ENCODE results near the gene STN1.

Gene STN1

GRCh38 chr10:103843854-103844570 is 74.0 kb downstream of the STN1 start:
- Mint-ChIP-seq H3K4me1 (ENCODE audit: low read depth) (peaks cover 19% of the 10 kb centered on the region), H3K9me3 (no peaks in the 10 kb centered on the region), H3K27me3 (no peaks in the 10 kb centered on the region), H3K36me3 (ENCODE audit: low read depth) (no peaks in the 10 kb centered on the region), H3K4me3 (no peak overlapping the region), H3K27ac (no peak overlapping the region)
- DNase-seq, result no peak

- Mint-ChIP-seq H3K4me1 (ENCODE audit: low read depth) (peaks cover 19% of the 10 kb centered on the region), H3K27ac (no peak overlapping the region), H3K9me3 (no peaks in the 10 kb centered on the region), H3K27me3 (no peaks in the 10 kb centered on the region), H3K4me3 (no peak overlapping the region), H3K36me3 (ENCODE audit: low read depth) (no peaks in the 10 kb centered on the region)
- no peak for DNase-seq
Observed at GRCh38 chr10:103843045-103843444, 74.9 kb downstream of the STN1 start.

- no peak for DNase-seq
- H3K4me1 Mint-ChIP-seq (ENCODE audit: low read depth), result peaks cover 19% of the 10 kb centered on the region
- H3K9me3 Mint-ChIP-seq, result no peaks in the 10 kb centered on the region
- H3K27ac Mint-ChIP-seq, result no peak overlapping the region
- H3K4me3 Mint-ChIP-seq, result no peak overlapping the region
- no peaks in the 10 kb centered on the region for H3K36me3 Mint-ChIP-seq (ENCODE audit: low read depth)
- H3K27me3 Mint-ChIP-seq, result no peaks in the 10 kb centered on the region
Observed at GRCh38 chr10:103842605-103843004, 75.4 kb downstream of the STN1 start.

GRCh38 chr10:103841519-103841918 is 76.5 kb downstream of the STN1 start:
- Mint-ChIP-seq H3K27ac (no peak overlapping the region), H3K27me3 (no peaks in the 10 kb centered on the region), H3K4me3 (no peak overlapping the region), H3K4me1 (ENCODE audit: low read depth) (peaks cover 15% of the 10 kb centered on the region), H3K36me3 (ENCODE audit: low read depth) (no peaks in the 10 kb centered on the region), H3K9me3 (no peaks in the 10 kb centered on the region)
- no peak for DNase-seq

- Mint-ChIP-seq H3K9me3 (no peaks in the 10 kb centered on the region), H3K27ac (no peak overlapping the region), H3K4me3 (no peak overlapping the region), H3K36me3 (ENCODE audit: low read depth) (no peaks in the 10 kb centered on the region), H3K27me3 (no peaks in the 10 kb centered on the region), H3K4me1 (ENCODE audit: low read depth) (peaks cover 7% of the 10 kb centered on the region)
- DNase-seq, result no peak
Observed at GRCh38 chr10:103840740-103841070, 77.3 kb downstream of the STN1 start.

- no peak overlapping the region for H3K27ac Mint-ChIP-seq
- no peak overlapping the region for H3K4me3 Mint-ChIP-seq
- no peaks in the 10 kb centered on the region for H3K9me3 Mint-ChIP-seq
- H3K4me1 Mint-ChIP-seq (ENCODE audit: low read depth), result peaks cover 3% of the 10 kb centered on the region
- no peaks in the 10 kb centered on the region for H3K36me3 Mint-ChIP-seq (ENCODE audit: low read depth)
- no peaks in the 10 kb centered on the region for H3K27me3 Mint-ChIP-seq
- no peak for DNase-seq
Observed at GRCh38 chr10:103839872-103840739, 77.9 kb downstream of the STN1 start.

GRCh38 chr10:103839519-103839871 is 78.5 kb downstream of the STN1 start:
- Mint-ChIP-seq H3K36me3 (ENCODE audit: low read depth) (no peaks in the 10 kb centered on the region), H3K4me3 (no peak overlapping the region), H3K27me3 (no peaks in the 10 kb centered on the region), H3K9me3 (no peaks in the 10 kb centered on the region), H3K27ac (no peak overlapping the region), H3K4me1 (ENCODE audit: low read depth) (no peaks in the 10 kb centered on the region)
- DNase-seq, result no peak

- Mint-ChIP-seq H3K27ac (no peak overlapping the region), H3K36me3 (ENCODE audit: low read depth) (no peaks in the 10 kb centered on the region)
Observed at GRCh38 chr10:103838862-103839518, 79.0 kb downstream of the STN1 start.

GRCh38 chr10:103838070-103838395 is 80.0 kb downstream of the STN1 start:
- no peak for DNase-seq
- Mint-ChIP-seq H3K27me3 (no peaks in the 10 kb centered on the region), H3K36me3 (ENCODE audit: low read depth) (no peaks in the 10 kb centered on the region), H3K9me3 (no peaks in the 10 kb centered on the region), H3K27ac (no peak overlapping the region), H3K4me1 (ENCODE audit: low read depth) (no peaks in the 10 kb centered on the region), H3K4me3 (no peak overlapping the region)

More at GRCh38 chr10:103838862-103839518, 79.0 kb downstream of the STN1 start:
- H3K4me3 Mint-ChIP-seq, result no peak overlapping the region
- H3K9me3 Mint-ChIP-seq, result no peaks in the 10 kb centered on the region
- no peaks in the 10 kb centered on the region for H3K4me1 Mint-ChIP-seq (ENCODE audit: low read depth)
- no peaks in the 10 kb centered on the region for H3K27me3 Mint-ChIP-seq
- no peak for DNase-seq

GRCh38 chr10:103837370-103838069 is 80.5 kb downstream of the STN1 start:
- Mint-ChIP-seq H3K9me3 (no peaks in the 10 kb centered on the region), H3K4me3 (no peak overlapping the region), H3K36me3 (ENCODE audit: low read depth) (no peaks in the 10 kb centered on the region), H3K4me1 (ENCODE audit: low read depth) (no peaks in the 10 kb centered on the region), H3K27ac (no peak overlapping the region), H3K27me3 (no peaks in the 10 kb centered on the region)
- DNase-seq, result no peak

GRCh38 chr10:103836861-103837260 is 81.1 kb downstream of the STN1 start:
- Mint-ChIP-seq H3K27ac (no peak overlapping the region), H3K4me3 (no peak overlapping the region), H3K9me3 (no peaks in the 10 kb centered on the region), H3K4me1 (ENCODE audit: low read depth) (no peaks in the 10 kb centered on the region), H3K36me3 (ENCODE audit: low read depth) (no peaks in the 10 kb centered on the region), H3K27me3 (no peaks in the 10 kb centered on the region)
- DNase-seq, result no peak

- H3K27ac Mint-ChIP-seq, result no peak overlapping the region
- H3K36me3 Mint-ChIP-seq (ENCODE audit: low read depth), result no peaks in the 10 kb centered on the region
- no peaks in the 10 kb centered on the region for H3K27me3 Mint-ChIP-seq
- H3K4me1 Mint-ChIP-seq (ENCODE audit: low read depth), result no peaks in the 10 kb centered on the region
- H3K9me3 Mint-ChIP-seq, result no peaks in the 10 kb centered on the region
- no peak overlapping the region for H3K4me3 Mint-ChIP-seq
- no peak for DNase-seq
Observed at GRCh38 chr10:103836273-103836672, 81.7 kb downstream of the STN1 start.

GRCh38 chr10:103835096-103836050 is 82.6 kb downstream of the STN1 start:
- Mint-ChIP-seq H3K36me3 (ENCODE audit: low read depth) (no peaks in the 10 kb centered on the region), H3K27ac (no peak overlapping the region), H3K4me3 (no peak overlapping the region), H3K27me3 (no peaks in the 10 kb centered on the region), H3K4me1 (ENCODE audit: low read depth) (no peaks in the 10 kb centered on the region), H3K9me3 (no peaks in the 10 kb centered on the region)
- no peak for DNase-seq
